ENCODE data around the gene EMC8. TPM values are rescaled to one million over a fixed set of nuclear protein-coding genes. Genes with fewer than 3 reads are reported as not detected.

Gene EMC8
- total and polyA plus RNA-seq, 2 experiments from 2014 or later, result 42.8 to 54.8 TPM

GRCh38 chr16:85773044-85773443 is 26.3 kb downstream of the EMC8 start:
- no peak for TF ChIP-seq CTCF (IDR thresholded peaks at IDR 0.05; ENCODE audit: low read depth, low read length)
- no peak overlapping the region for H3K27ac ChIP-seq
- no peak overlapping the region for H3K4me3 ChIP-seq
- H3K4me1 ChIP-seq (ENCODE audit: low read depth), result no peaks in the 10 kb centered on the region
- DNase-seq (ENCODE audit: low read depth in 1 of 2, low spot score in 1 of 2), result no peak
- no peaks in the 10 kb centered on the region for H3K27me3 ChIP-seq
- no peaks in the 10 kb centered on the region for H3K9me3 ChIP-seq (ENCODE audit: low read depth)
- no peaks in the 10 kb centered on the region for H3K36me3 ChIP-seq

GRCh38 chr16:85770741-85771140 is 28.6 kb downstream of the EMC8 start:
- no peak overlapping the region for H3K4me3 ChIP-seq
- H3K27ac ChIP-seq, result no peak overlapping the region
- H3K9me3 ChIP-seq (ENCODE audit: low read depth), result no peaks in the 10 kb centered on the region
- H3K36me3 ChIP-seq, result no peaks in the 10 kb centered on the region
- no peaks in the 10 kb centered on the region for H3K4me1 ChIP-seq (ENCODE audit: low read depth)
- TF ChIP-seq CTCF (IDR thresholded peaks at IDR 0.05; ENCODE audit: low read depth, low read length), result no peak
- no peak for DNase-seq (ENCODE audit: low read depth in 1 of 2, low spot score in 1 of 2)
- no peaks in the 10 kb centered on the region for H3K27me3 ChIP-seq

- Histone ChIP-seq H3K4me1 (ENCODE audit: low read depth) (no peaks in the 10 kb centered on the region), H3K27ac (no peak overlapping the region), H3K9me3 (ENCODE audit: low read depth) (no peaks in the 10 kb centered on the region), H3K27me3 (no peaks in the 10 kb centered on the region), H3K4me3 (no peak overlapping the region), H3K36me3 (no peaks in the 10 kb centered on the region)
- TF ChIP-seq CTCF (IDR thresholded peaks at IDR 0.05; ENCODE audit: low read depth, low read length), result no peak
- no peak for DNase-seq (ENCODE audit: low read depth in 1 of 2, low spot score in 1 of 2)
Observed at GRCh38 chr16:85768199-85768598, 31.1 kb downstream of the EMC8 start.

GRCh38 chr16:85767531-85767930 is 31.8 kb downstream of the EMC8 start:
- Histone ChIP-seq H3K36me3 (no peaks in the 10 kb centered on the region), H3K27ac (no peak overlapping the region), H3K9me3 (ENCODE audit: low read depth) (no peaks in the 10 kb centered on the region), H3K4me3 (no peak overlapping the region), H3K27me3 (no peaks in the 10 kb centered on the region), H3K4me1 (ENCODE audit: low read depth) (no peaks in the 10 kb centered on the region)
- peak in 1 of 2 donors; percentile 61 for DNase-seq (ENCODE audit: low read depth in 1 of 2, low spot score in 1 of 2)
- no peak for TF ChIP-seq CTCF (IDR thresholded peaks at IDR 0.05; ENCODE audit: low read depth, low read length)

- TF ChIP-seq CTCF (IDR thresholded peaks at IDR 0.05; ENCODE audit: low read depth, low read length), result no peak
- H3K36me3 ChIP-seq, result no peaks in the 10 kb centered on the region
- no peak for DNase-seq (ENCODE audit: low read depth in 1 of 2, low spot score in 1 of 2)
- H3K4me1 ChIP-seq (ENCODE audit: low read depth), result no peaks in the 10 kb centered on the region
- H3K27ac ChIP-seq, result no peak overlapping the region
- no peak overlapping the region for H3K4me3 ChIP-seq
- H3K9me3 ChIP-seq (ENCODE audit: low read depth), result no peaks in the 10 kb centered on the region
- H3K27me3 ChIP-seq, result no peaks in the 10 kb centered on the region
Observed at GRCh38 chr16:85765767-85766166, 33.6 kb downstream of the EMC8 start.

- DNase-seq (ENCODE audit: low read depth in 1 of 2, low spot score in 1 of 2), result no peak
Observed at GRCh38 chr16:85765211-85765610, 34.1 kb downstream of the EMC8 start.

More at GRCh38 chr16:85765211-85765610, 34.1 kb downstream of the EMC8 start:
- no peaks in the 10 kb centered on the region for H3K27me3 ChIP-seq
- no peaks in the 10 kb centered on the region for H3K36me3 ChIP-seq
- TF ChIP-seq CTCF (IDR thresholded peaks at IDR 0.05; ENCODE audit: low read depth, low read length), result no peak
- no peaks in the 10 kb centered on the region for H3K4me1 ChIP-seq (ENCODE audit: low read depth)
- no peak overlapping the region for H3K4me3 ChIP-seq
- H3K9me3 ChIP-seq (ENCODE audit: low read depth), result no peaks in the 10 kb centered on the region
- H3K27ac ChIP-seq, result no peak overlapping the region
